Measurements from ENCODE around the gene SDC4. TPM values are rescaled to one million over a fixed set of nuclear protein-coding genes. Genes with fewer than 3 reads are reported as not detected.

Gene SDC4
- total RNA-seq, 2 experiments from 2014 or later, result 21.1 to 22.0 TPM

GRCh38 chr20:45372241-45372640, 24.0 kb upstream of the SDC4 start:
- Mint-ChIP-seq H3K27ac (no peak overlapping the region), H3K36me3 (ENCODE audit: low read depth) (peaks cover 10% of the 10 kb centered on the region), H3K9me3 (no peaks in the 10 kb centered on the region), H3K4me3 (no peak overlapping the region), H3K27me3 (no peaks in the 10 kb centered on the region), H3K4me1 (ENCODE audit: low read depth) (peaks cover 42% of the 10 kb centered on the region)
- intact Hi-C loops (cut with micrococcal nuclease), result no loop called here
- ATAC-seq (no peak), DNase-seq (no peak)
- no peak for TF ChIP-seq CTCF (IDR thresholded peaks at IDR 0.05)
- POLR2A ChIA-PET, result interaction anchor here (0.8 to 3.6 kb wide), 6 partner anchors 9 to 72 kb away, joined by 3 to 35 read pairs (median 6); partner anchors contain the start of genes DBNDD2, PIGT and SYS1
- CTCF ChIA-PET, result interaction anchor here (1.5 to 24.4 kb wide), 11 partner anchors 10 to 399 kb away, joined by 3 to 549 read pairs (median 25); partner anchors contain the start of genes PIGT and SYS1

GRCh38 chr20:45370571-45371160, 22.4 kb upstream of the SDC4 start:
- no peaks in the 10 kb centered on the region for H3K9me3 Mint-ChIP-seq

GRCh38 chr20:45368221-45368980, 20.2 kb upstream of the SDC4 start:
- peaks cover 58% of the 10 kb centered on the region for H3K4me1 Mint-ChIP-seq (ENCODE audit: low read depth)
- no peak overlapping the region for H3K4me3 Mint-ChIP-seq
- ChIA-PET CTCF (interaction anchor here (1.0 to 24.4 kb wide), 10 partner anchors 11 to 84 kb away, joined by 3 to 549 read pairs (median 4); partner anchors contain the start of gene PIGT), POLR2A (interaction anchor here (0.6 to 2.0 kb wide), 4 partner anchors 21 to 388 kb away, joined by 3 to 6 read pairs (median 4); partner anchors contain the start of gene SDC4)
- DNase-seq, result peak; percentile 38
- H3K36me3 Mint-ChIP-seq (ENCODE audit: low read depth), result peaks cover 25% of the 10 kb centered on the region
- no peak for TF ChIP-seq CTCF (IDR thresholded peaks at IDR 0.05)
- no peaks in the 10 kb centered on the region for H3K27me3 Mint-ChIP-seq
- intact Hi-C loops (cut with micrococcal nuclease), result no loop called here
- ATAC-seq, result peak; percentile 43
- no peaks in the 10 kb centered on the region for H3K9me3 Mint-ChIP-seq
- peak overlapping the region; percentile 70 for H3K27ac Mint-ChIP-seq

More at GRCh38 chr20:45370571-45371160, 22.4 kb upstream of the SDC4 start:
- Mint-ChIP-seq H3K27ac (no peak overlapping the region), H3K4me1 (ENCODE audit: low read depth) (peaks cover 50% of the 10 kb centered on the region), H3K27me3 (no peaks in the 10 kb centered on the region), H3K36me3 (ENCODE audit: low read depth) (peaks cover 18% of the 10 kb centered on the region), H3K4me3 (no peak overlapping the region)
- DNase-seq, result no peak
- ATAC-seq, result no peak
- POLR2A ChIA-PET, result interaction anchor here (1.2 kb wide), 1 partner anchor 46 kb away, joined by 3 read pairs; the partner anchor contains the start of gene PIGT
- no peak for TF ChIP-seq CTCF (IDR thresholded peaks at IDR 0.05)
- intact Hi-C loops (cut with micrococcal nuclease), result no loop called here
- CTCF ChIA-PET, result interaction anchor here (1.1 to 24.4 kb wide), 9 partner anchors 8 to 400 kb away, joined by 3 to 549 read pairs (median 6); partner anchors contain the start of gene SYS1

GRCh38 chr20:45367126-45367525, 18.9 kb upstream of the SDC4 start:
- ChIA-PET POLR2A (interaction anchor here (1.0 to 2.0 kb wide), 2 partner anchors 13 to 48 kb away, joined by 3 to 6 read pairs; no protein-coding TSS in a partner anchor), CTCF (interaction anchor here (0.9 to 24.4 kb wide), 4 partner anchors 24 to 86 kb away, joined by 3 to 549 read pairs (median 84); no protein-coding TSS in a partner anchor)
- DNase-seq (no peak), ATAC-seq (no peak)
- TF ChIP-seq CTCF (IDR thresholded peaks at IDR 0.05), result no peak
- intact Hi-C loops (cut with micrococcal nuclease), result no loop called here
- peaks cover 25% of the 10 kb centered on the region for H3K36me3 Mint-ChIP-seq (ENCODE audit: low read depth)
- peak overlapping the region; percentile 52 for H3K27ac Mint-ChIP-seq
- no peaks in the 10 kb centered on the region for H3K27me3 Mint-ChIP-seq
- peaks cover 52% of the 10 kb centered on the region for H3K4me1 Mint-ChIP-seq (ENCODE audit: low read depth)
- H3K9me3 Mint-ChIP-seq, result no peaks in the 10 kb centered on the region
- H3K4me3 Mint-ChIP-seq, result no peak overlapping the region

All from activated CD8-positive, alpha-beta T cell treated with anti-CD3 and anti-CD28 coated beads for 36 hours (primary cell).